K562 (cell line): Measurements from ENCODE around the gene GGNBP2.

ENCODE experiments used
- CTCF ChIP-seq, 3 experiments: IDR thresholded peaks in 2 of 3; conservative IDR thresholded peaks in 1 of 3; 2 replicates each; pipeline ENCODE4 v1.5.1; 2011 to 2012; ENCODE audit warnings: low read length in 3 of 3, mild to moderate bottlenecking in 3 of 3, control low read depth in 2 of 3, improper control_type of control experiment in 1 of 3, inconsistent platforms in 1 of 3, low read depth in 1 of 3, mixed read lengths in 1 of 3, moderate library complexity in 1 of 3; ENCODE audit not compliant: insufficient read depth in 2 of 3
- ESRRA ChIP-seq: fragments of 450-650 bp; IDR thresholded peaks from 2 replicates; pipeline ENCODE4 v1.6.1; 2014; ENCODE audit warnings: low read depth, mild to moderate bottlenecking, moderate library complexity, borderline replicate concordance
- FOXJ3 ChIP-seq: sonication (generic); formaldehyde crosslinking; IDR thresholded peaks from 2 replicates; pipeline ENCODE4 v1.4.0; 2020; ENCODE audit warnings: mild to moderate bottlenecking, missing genetic modification reagents
- PBX2 ChIP-seq, 2 experiments: IDR thresholded peaks in 1 of 2; conservative IDR thresholded peaks in 1 of 2; 2 replicates each; pipeline ENCODE4 v1.6.1; 2016; ENCODE audit warnings: low read depth in 2 of 2, mild to moderate bottlenecking in 1 of 2, missing compliant biosample characterization in 1 of 2, missing genetic modification characterization in 1 of 2, moderate library complexity in 1 of 2
- POLR2AphosphoS5 ChIP-seq: IDR thresholded peaks from 2 replicates; pipeline ENCODE4 v1.6.1; 2011; ENCODE audit warnings: mild to moderate bottlenecking, low read depth, low read length, moderate library complexity; ENCODE audit not compliant: control insufficient read depth, insufficient read depth
- REST ChIP-seq, 2 experiments: fragments of 450-650 bp; formaldehyde crosslinking in 1 of 2; IDR thresholded peaks; 2 replicates each; pipeline versions ENCODE4 v1.4.0 to v1.6.1; 2014 to 2020; ENCODE audit warnings: mild to moderate bottlenecking in 2 of 2, borderline replicate concordance in 1 of 2, low read depth in 1 of 2
- TGIF2 ChIP-seq: sonication (generic); formaldehyde crosslinking; IDR thresholded peaks from 2 replicates; pipeline ENCODE4 v1.8.1; 2022; ENCODE audit warnings: mild to moderate bottlenecking, missing genetic modification reagents, moderate library complexity
- ZNF23 ChIP-seq: fragments of 250-450 bp; sonication (Bioruptor Pico); IDR thresholded peaks from 2 replicates; pipeline ENCODE4 v1.4.0; 2020; ENCODE audit warnings: mild to moderate bottlenecking

DNA sequence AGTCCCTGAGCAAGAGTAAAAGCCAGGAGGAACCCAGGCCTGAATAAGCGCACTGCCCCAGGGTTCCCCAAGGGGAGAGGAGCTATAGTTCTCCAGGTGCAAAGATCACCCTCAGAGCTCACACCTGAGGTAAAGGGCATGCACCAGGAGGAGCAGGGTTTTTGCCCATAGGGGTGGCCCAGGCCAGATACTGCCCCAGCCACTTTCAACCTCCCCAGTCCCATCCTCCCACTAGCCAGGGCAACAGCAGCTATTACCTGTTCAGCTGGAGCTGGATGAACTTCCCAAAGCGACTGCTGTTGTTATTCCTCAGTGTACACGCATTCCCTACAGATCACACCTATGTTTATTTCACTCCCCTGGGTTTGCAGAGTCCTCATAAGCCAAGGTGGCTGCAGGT, 29.9 kb upstream of the GGNBP2 start:
- TF ChIP-seq POLR2AphosphoS5 (no peak), PBX2 (CRISPR knock-in tag; IDR thresholded peaks at IDR 0.05; ENCODE audit: low read depth) (no peak), PBX2 (tag; conservative IDR thresholded peaks at IDR 0.05; ENCODE audit: low read depth) (no peak), ESRRA (no peak), FOXJ3 (CRISPR knock-in tag) (no peak), CTCF (IDR thresholded peaks at IDR 0.05 in 2 of 3, conservative IDR thresholded peaks at IDR 0.05 in 1 of 3; ENCODE audit: insufficient read depth in 2 of 3, low read depth in 1 of 3, low read length in 3 of 3) (no peak), REST (IDR thresholded peaks at IDR 0.05; ENCODE audit: borderline replicate concordance) (no peak), REST (CRISPR knock-in tag; IDR thresholded peaks at IDR 0.05; ENCODE audit: low read depth) (no peak), ZNF23 (no peak), TGIF2 (no peak)
